SK-N-SH treated with all-trans-retinoic acid at 6 μM for 48 hours (cell line): ENCODE results near the gene PCBD1.

ENCODE experiments used
- ATAC-seq: fragments of 200-7000 bp; cut with Tn5 transposase; 3 replicates; pipeline ENCODE4 v1.9.1; 2020; ENCODE audit warnings: mild to moderate bottlenecking, moderate library complexity
- ARNTL ChIP-seq: fragments of 450-650 bp; formaldehyde crosslinking; IDR thresholded peaks from 2 replicates; pipeline ENCODE4 v1.5.0; 2020; ENCODE audit warnings: low read depth, mild to moderate bottlenecking, moderate library complexity, borderline replicate concordance
- BACH2 ChIP-seq: fragments of 250-450 bp; sonication (Bioruptor Pico); IDR thresholded peaks from 2 replicates; pipeline ENCODE4 v1.9.0; 2021; ENCODE audit warnings: mild to moderate bottlenecking, borderline replicate concordance
- CSDC2 ChIP-seq: fragments of 250-450 bp; sonication (Bioruptor Pico); IDR thresholded peaks from 2 replicates; pipeline ENCODE4 v1.5.0; 2020; ENCODE audit warnings: mild to moderate bottlenecking, moderate library complexity
- ESRRG ChIP-seq: fragments of 250-450 bp; sonication (Bioruptor Pico); IDR thresholded peaks from 2 replicates; pipeline ENCODE4 v1.6.1; 2021; ENCODE audit warnings: mild to moderate bottlenecking
- GLIS3 ChIP-seq: fragments of 250-450 bp; sonication (Bioruptor Pico); IDR thresholded peaks from 2 replicates; pipeline ENCODE4 v1.5.0; 2020; ENCODE audit warnings: mild to moderate bottlenecking, moderate library complexity
- ISL1 ChIP-seq: fragments of 250-450 bp; sonication (Bioruptor Pico); IDR thresholded peaks from 2 replicates; pipeline ENCODE4 v2.1.2; 2022; ENCODE audit warnings: mild to moderate bottlenecking, moderate library complexity
- OSR1 ChIP-seq: fragments of 250-450 bp; sonication (Bioruptor Pico); IDR thresholded peaks from 2 replicates; pipeline ENCODE4 v1.8.0; 2022; ENCODE audit warnings: moderate library complexity, mild to moderate bottlenecking, inconsistent platforms
- PATZ1 ChIP-seq: fragments of 250-450 bp; sonication (Bioruptor Pico); IDR thresholded peaks from 2 replicates; pipeline ENCODE4 v1.8.0; 2020; ENCODE audit warnings: mild to moderate bottlenecking, moderate library complexity, borderline replicate concordance
- POU6F1 ChIP-seq: fragments of 250-450 bp; sonication (Bioruptor Pico); IDR thresholded peaks from 2 replicates; pipeline ENCODE4 v1.8.0; 2021; ENCODE audit warnings: low read depth, mild to moderate bottlenecking, moderate library complexity, borderline replicate concordance
- PPARA ChIP-seq: fragments of 250-450 bp; sonication (Bioruptor Pico); IDR thresholded peaks from 2 replicates; pipeline ENCODE4 v1.5.0; 2020; ENCODE audit warnings: mild to moderate bottlenecking, borderline replicate concordance
- RARB ChIP-seq: fragments of 250-450 bp; sonication (Bioruptor Pico); IDR thresholded peaks from 2 replicates; pipeline ENCODE4 v1.8.0; 2021; ENCODE audit warnings: mild to moderate bottlenecking, moderate library complexity
- SNAI2 ChIP-seq: fragments of 250-450 bp; sonication (Bioruptor Pico); IDR thresholded peaks from 2 replicates; pipeline ENCODE4 v1.5.0; 2020; ENCODE audit warnings: mild to moderate bottlenecking, moderate library complexity
- TOX ChIP-seq: fragments of 250-450 bp; sonication (Bioruptor Pico); IDR thresholded peaks from 2 replicates; pipeline ENCODE4 v1.8.0; 2021; ENCODE audit warnings: mild to moderate bottlenecking, moderate library complexity, borderline replicate concordance
- TSHZ2 ChIP-seq: fragments of 250-450 bp; sonication (Bioruptor Pico); IDR thresholded peaks from 2 replicates; pipeline ENCODE4 v1.5.0; 2020; ENCODE audit warnings: mild to moderate bottlenecking, moderate library complexity
- ZC3H10 ChIP-seq: fragments of 250-450 bp; sonication (Bioruptor Pico); IDR thresholded peaks from 2 replicates; pipeline ENCODE4 v1.5.1; 2021; ENCODE audit warnings: mild to moderate bottlenecking, moderate library complexity
- ZFP3 ChIP-seq: fragments of 250-450 bp; sonication (Bioruptor Pico); IDR thresholded peaks from 2 replicates; pipeline ENCODE4 v1.5.0; 2020; ENCODE audit warnings: mild to moderate bottlenecking, moderate library complexity
- ZFP30 ChIP-seq: fragments of 450-650 bp; formaldehyde crosslinking; IDR thresholded peaks from 2 replicates; pipeline ENCODE4 v1.5.0; 2022; ENCODE audit warnings: mild to moderate bottlenecking, moderate library complexity
- ZNF565 ChIP-seq: fragments of 450-650 bp; formaldehyde crosslinking; conservative IDR thresholded peaks from 2 replicates; pipeline ENCODE4 v1.5.0; 2020; ENCODE audit warnings: low read depth, mild to moderate bottlenecking, moderate library complexity
- ZNF70 ChIP-seq: fragments of 450-650 bp; formaldehyde crosslinking; IDR thresholded peaks from 2 replicates; pipeline ENCODE4 v1.5.0; 2020; ENCODE audit warnings: mild to moderate bottlenecking, moderate library complexity
- ZNF8 ChIP-seq: fragments of 450-650 bp; formaldehyde crosslinking; IDR thresholded peaks from 2 replicates; pipeline ENCODE4 v1.5.0; 2020; ENCODE audit warnings: mild to moderate bottlenecking, moderate library complexity

PCBD1 gene

GRCh38 chr10:70911386-70911785, 23.0 kb upstream of the PCBD1 start:
- TF ChIP-seq GLIS3 (CRISPR knock-in tag) (no peak), ZC3H10 (no peak)
- no peak for ATAC-seq

- TF ChIP-seq ZC3H10 (no peak), ZNF565 (CRISPR knock-in tag) (no peak), POU6F1 (CRISPR knock-in tag) (no peak), ARNTL (CRISPR knock-in tag) (no peak), PATZ1 (CRISPR knock-in tag) (no peak)
- no peak for ATAC-seq
These were observed 22.3 kb upstream of the PCBD1 start for GRCh38 chr10:70910486-70911341.

GRCh38 chr10:70909326-70909935, 21.1 kb upstream of the PCBD1 start:
- ATAC-seq = no peak

GRCh38 chr10:70908406-70909296, 20.3 kb upstream of the PCBD1 start:
- no peak for ATAC-seq
- TF ChIP-seq SNAI2 (CRISPR knock-in tag) (no peak), TSHZ2 (CRISPR knock-in tag) (no peak), OSR1 (CRISPR knock-in tag) (no peak), POU6F1 (CRISPR knock-in tag) (no peak), BACH2 (CRISPR knock-in tag) (no peak), ZNF8 (no peak)

More at GRCh38 chr10:70909326-70909935, 21.1 kb upstream of the PCBD1 start:
- TF ChIP-seq ZNF8 (no peak), RARB (no peak), ESRRG (CRISPR knock-in tag) (no peak), CSDC2 (CRISPR knock-in tag) (no peak), ZFP30 (CRISPR knock-in tag) (no peak), PPARA (CRISPR knock-in tag) (no peak), ZFP3 (CRISPR knock-in tag) (no peak), ARNTL (CRISPR knock-in tag) (no peak), GLIS3 (CRISPR knock-in tag) (no peak), POU6F1 (CRISPR knock-in tag) (no peak), BACH2 (CRISPR knock-in tag) (no peak), ISL1 (CRISPR knock-in tag) (no peak), TOX (CRISPR knock-in tag) (no peak), ZNF565 (CRISPR knock-in tag) (no peak), ZNF70 (CRISPR knock-in tag) (no peak), ZC3H10 (no peak), PATZ1 (CRISPR knock-in tag) (no peak)
